ENCODE measurements around the gene INCENP. TPM values are rescaled to one million over a fixed set of nuclear protein-coding genes. Genes with fewer than 3 reads are reported as not detected.

Gene INCENP
- total and polyA plus RNA-seq, 2 of the 13 experiments (the other 11 are each of a cell fraction or from before 2014, with no cell fraction given): 14.1 to 37.3 TPM

- TF ChIP-seq, protein P1, sequence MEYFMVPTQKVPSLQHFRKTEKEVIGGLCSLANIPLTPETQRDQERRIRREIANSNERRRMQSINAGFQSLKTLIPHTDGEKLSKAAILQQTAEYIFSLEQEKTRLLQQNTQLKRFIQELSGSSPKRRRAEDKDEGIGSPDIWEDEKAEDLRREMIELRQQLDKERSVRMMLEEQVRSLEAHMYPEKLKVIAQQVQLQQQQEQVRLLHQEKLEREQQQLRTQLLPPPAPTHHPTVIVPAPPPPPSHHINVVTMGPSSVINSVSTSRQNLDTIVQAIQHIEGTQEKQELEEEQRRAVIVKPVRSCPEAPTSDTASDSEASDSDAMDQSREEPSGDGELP (IDR thresholded peaks at IDR 0.05; ENCODE audit: borderline replicate concordance, low read depth): peak; percentile 44; the same call in 1 of the 2 replicates
- no peak for TF ChIP-seq ZFP36L1 (CRISPR knock-in tag; IDR thresholded peaks at IDR 0.05)
- TF ChIP-seq ZNF580 (CRISPR knock-in tag; IDR thresholded peaks at IDR 0.05; ENCODE audit: borderline replicate concordance, low read depth): 0 out of 2 replicates have a peak, but pooled peaks have one; percentile 7
- no peak for TF ChIP-seq ZSCAN30 (CRISPR knock-in tag; IDR thresholded peaks at IDR 0.05)
- no peak for TF ChIP-seq MAX (IDR thresholded peaks at IDR 0.05)
- TF ChIP-seq, protein P2, sequence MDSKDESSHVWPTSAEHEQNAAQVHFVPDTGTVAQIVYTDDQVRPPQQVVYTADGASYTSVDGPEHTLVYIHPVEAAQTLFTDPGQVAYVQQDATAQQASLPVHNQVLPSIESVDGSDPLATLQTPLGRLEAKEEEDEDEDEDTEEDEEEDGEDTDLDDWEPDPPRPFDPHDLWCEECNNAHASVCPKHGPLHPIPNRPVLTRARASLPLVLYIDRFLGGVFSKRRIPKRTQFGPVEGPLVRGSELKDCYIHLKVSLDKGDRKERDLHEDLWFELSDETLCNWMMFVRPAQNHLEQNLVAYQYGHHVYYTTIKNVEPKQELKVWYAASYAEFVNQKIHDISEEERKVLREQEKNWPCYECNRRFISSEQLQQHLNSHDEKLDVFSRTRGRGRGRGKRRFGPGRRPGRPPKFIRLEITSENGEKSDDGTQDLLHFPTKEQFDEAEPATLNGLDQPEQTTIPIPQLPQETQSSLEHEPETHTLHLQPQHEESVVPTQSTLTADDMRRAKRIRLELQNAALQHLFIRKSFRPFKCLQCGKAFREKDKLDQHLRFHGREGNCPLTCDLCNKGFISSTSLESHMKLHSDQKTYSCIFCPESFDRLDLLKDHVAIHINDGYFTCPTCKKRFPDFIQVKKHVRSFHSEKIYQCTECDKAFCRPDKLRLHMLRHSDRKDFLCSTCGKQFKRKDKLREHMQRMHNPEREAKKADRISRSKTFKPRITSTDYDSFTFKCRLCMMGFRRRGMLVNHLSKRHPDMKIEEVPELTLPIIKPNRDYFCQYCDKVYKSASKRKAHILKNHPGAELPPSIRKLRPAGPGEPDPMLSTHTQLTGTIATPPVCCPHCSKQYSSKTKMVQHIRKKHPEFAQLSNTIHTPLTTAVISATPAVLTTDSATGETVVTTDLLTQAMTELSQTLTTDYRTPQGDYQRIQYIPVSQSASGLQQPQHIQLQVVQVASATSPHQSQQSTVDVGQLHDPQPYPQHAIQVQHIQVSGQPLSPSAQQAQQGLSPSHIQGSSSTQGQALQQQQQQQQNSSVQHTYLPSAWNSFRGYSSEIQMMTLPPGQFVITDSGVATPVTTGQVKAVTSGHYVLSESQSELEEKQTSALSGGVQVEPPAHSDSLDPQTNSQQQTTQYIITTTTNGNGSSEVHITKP (CRISPR knock-in tag; IDR thresholded peaks at IDR 0.05; ENCODE audit: low read depth): no peak
- TF ChIP-seq SIX4 (CRISPR knock-in tag; IDR thresholded peaks at IDR 0.05): no peak
- no peak for TF ChIP-seq SOX5 (CRISPR knock-in tag; IDR thresholded peaks at IDR 0.05; ENCODE audit: borderline replicate concordance)
- TF ChIP-seq, protein P3, sequence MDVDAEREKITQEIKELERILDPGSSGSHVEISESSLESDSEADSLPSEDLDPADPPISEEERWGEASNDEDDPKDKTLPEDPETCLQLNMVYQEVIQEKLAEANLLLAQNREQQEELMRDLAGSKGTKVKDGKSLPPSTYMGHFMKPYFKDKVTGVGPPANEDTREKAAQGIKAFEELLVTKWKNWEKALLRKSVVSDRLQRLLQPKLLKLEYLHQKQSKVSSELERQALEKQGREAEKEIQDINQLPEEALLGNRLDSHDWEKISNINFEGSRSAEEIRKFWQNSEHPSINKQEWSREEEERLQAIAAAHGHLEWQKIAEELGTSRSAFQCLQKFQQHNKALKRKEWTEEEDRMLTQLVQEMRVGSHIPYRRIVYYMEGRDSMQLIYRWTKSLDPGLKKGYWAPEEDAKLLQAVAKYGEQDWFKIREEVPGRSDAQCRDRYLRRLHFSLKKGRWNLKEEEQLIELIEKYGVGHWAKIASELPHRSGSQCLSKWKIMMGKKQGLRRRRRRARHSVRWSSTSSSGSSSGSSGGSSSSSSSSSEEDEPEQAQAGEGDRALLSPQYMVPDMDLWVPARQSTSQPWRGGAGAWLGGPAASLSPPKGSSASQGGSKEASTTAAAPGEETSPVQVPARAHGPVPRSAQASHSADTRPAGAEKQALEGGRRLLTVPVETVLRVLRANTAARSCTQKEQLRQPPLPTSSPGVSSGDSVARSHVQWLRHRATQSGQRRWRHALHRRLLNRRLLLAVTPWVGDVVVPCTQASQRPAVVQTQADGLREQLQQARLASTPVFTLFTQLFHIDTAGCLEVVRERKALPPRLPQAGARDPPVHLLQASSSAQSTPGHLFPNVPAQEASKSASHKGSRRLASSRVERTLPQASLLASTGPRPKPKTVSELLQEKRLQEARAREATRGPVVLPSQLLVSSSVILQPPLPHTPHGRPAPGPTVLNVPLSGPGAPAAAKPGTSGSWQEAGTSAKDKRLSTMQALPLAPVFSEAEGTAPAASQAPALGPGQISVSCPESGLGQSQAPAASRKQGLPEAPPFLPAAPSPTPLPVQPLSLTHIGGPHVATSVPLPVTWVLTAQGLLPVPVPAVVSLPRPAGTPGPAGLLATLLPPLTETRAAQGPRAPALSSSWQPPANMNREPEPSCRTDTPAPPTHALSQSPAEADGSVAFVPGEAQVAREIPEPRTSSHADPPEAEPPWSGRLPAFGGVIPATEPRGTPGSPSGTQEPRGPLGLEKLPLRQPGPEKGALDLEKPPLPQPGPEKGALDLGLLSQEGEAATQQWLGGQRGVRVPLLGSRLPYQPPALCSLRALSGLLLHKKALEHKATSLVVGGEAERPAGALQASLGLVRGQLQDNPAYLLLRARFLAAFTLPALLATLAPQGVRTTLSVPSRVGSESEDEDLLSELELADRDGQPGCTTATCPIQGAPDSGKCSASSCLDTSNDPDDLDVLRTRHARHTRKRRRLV (CRISPR knock-in tag; IDR thresholded peaks at IDR 0.05): no peak
- 0 out of 2 replicates have a peak, but pooled peaks have one; percentile 21 for TF ChIP-seq REL (CRISPR knock-in tag; conservative IDR thresholded peaks at IDR 0.05)
- no peak for TF ChIP-seq ZNF296 (CRISPR knock-in tag; conservative IDR thresholded peaks at IDR 0.05)
- TF ChIP-seq ZC3H13 (CRISPR knock-in tag; IDR thresholded peaks at IDR 0.05): no peak
- TF ChIP-seq HOMEZ (CRISPR knock-in tag; IDR thresholded peaks at IDR 0.05; ENCODE audit: low read depth): no peak
Observed at GRCh38 chr11:62124186-62125113, 639 bp downstream of the INCENP start (continued).

All from HepG2 (cell line).